COR-L47 (cell line): ENCODE measurements around the gene DNAJC7.
"Not testable (repeated sequence)": the region's sequence is repeated elsewhere in the genome, so short reads cannot be mapped to it uniquely, and the experiment has no call there.

Source experiments
- DNase-seq: peaks from one replicate; lab custom pipeline; 2025; lab: John Stamatoyannopoulos, UW

DNAJC7 gene

DNA sequence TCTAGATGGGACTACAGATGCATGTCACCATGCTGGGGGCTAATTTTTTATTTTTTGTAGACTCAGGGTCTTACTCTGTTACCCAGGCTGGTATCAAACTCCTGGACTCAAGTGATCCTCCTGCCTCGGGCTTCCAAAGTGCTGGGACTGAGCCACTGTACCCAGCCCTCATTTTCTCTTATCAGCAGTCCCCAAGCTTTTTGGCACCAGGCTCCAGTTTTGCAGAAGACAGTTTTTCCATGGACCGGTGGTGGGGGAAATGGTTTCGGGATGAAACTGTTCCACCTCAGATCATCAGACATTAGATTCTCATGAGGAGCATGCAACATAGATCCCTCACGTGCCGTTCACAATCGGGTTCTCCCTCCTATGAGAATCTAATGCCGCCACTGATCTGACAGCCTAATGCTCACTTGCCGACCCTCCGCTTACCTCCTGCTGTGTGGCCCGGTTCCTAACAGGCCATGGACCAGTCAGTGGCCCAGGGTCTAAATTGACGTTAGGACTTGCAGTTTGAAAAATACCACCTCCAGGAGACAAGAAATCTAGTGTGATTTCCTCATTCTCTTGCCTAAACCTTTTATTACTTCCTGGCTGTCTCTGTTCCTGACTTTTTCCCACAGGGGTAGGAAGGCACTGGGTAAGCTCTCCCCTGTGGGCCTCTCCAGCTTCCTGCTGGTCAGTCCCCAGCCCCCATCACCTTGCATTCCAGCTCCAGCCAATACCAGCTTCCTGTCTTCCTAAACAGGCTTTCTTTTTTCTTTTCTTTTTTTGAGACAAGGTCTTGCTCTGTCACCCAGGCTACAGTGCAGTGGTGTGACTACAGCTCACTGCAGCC is 60.0 kb downstream of the DNAJC7 start:
- DNase-seq = no peak

- DNase-seq = no peak
These were observed 60.7 kb downstream of the DNAJC7 start for GRCh38 chr17:41956522-41956921.

- DNase-seq = no peak
These were observed 68.3 kb downstream of the DNAJC7 start for GRCh38 chr17:41948762-41949460.

DNA sequence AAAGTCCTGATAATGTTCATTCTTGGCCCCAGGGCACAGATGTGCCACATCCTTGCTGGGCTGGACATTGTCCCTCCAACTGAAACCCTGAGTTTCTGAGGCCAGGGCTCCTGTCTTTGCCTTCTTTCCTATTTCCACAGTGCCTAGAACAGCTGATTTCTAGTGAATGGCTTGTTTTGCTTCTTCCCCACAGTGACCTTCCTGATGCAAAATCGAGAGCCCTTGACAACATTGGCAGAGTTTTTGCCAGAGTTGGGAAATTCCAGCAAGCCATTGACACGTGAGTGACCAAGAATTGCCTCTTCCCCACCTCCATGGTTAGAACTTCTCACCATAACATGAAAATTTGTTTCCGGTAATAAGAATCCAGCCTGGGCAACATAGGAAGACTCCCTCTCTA is 72.3 kb downstream of the DNAJC7 start:
- DNase-seq = no peak

- no peak for DNase-seq
These were observed 73.7 kb downstream of the DNAJC7 start for GRCh38 chr17:41943492-41943891.

- DNase-seq = no peak
These were observed 74.4 kb downstream of the DNAJC7 start for GRCh38 chr17:41942626-41943373.

DNA sequence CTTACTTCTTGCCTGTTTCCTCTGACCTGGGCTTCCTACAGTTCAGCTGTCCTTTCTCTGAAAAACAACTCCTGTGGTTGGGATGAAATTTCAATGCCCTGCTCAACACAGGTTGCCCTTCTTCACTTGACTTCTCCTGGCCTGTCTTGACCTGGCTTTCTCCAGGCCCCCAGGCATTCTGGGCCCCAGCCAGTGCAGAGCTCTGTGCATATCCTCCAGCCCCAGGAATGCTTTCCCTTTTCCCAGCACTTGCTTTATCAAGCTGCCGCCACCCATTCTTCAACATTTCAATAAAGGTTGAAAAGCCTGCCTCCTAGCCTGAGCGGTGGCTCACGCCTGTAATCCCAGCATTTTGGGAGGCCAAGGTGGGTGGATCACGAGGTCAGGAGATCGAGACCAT is 76.1 kb downstream of the DNAJC7 start:
- DNase-seq = no peak

DNA sequence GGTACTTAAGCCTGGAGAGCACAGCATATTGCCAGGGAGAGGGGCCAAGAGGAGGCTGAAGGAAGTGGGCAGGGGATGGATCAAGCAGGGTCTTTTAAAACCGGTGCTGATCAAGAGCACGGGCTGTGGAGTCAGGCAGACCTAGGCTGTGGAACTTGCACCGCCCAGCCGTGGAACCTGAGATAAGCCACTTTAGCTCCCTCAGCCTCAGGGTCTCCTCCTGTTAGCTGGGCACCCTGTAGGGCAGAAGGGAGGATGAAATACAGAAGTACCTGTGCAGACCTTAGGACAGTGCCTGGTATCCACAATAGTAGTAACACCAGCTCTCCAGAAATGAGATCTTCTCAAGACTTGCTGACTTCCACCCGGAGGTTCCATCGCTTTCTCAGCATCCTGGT is 77.5 kb downstream of the DNAJC7 start:
- no peak for DNase-seq

DNA sequence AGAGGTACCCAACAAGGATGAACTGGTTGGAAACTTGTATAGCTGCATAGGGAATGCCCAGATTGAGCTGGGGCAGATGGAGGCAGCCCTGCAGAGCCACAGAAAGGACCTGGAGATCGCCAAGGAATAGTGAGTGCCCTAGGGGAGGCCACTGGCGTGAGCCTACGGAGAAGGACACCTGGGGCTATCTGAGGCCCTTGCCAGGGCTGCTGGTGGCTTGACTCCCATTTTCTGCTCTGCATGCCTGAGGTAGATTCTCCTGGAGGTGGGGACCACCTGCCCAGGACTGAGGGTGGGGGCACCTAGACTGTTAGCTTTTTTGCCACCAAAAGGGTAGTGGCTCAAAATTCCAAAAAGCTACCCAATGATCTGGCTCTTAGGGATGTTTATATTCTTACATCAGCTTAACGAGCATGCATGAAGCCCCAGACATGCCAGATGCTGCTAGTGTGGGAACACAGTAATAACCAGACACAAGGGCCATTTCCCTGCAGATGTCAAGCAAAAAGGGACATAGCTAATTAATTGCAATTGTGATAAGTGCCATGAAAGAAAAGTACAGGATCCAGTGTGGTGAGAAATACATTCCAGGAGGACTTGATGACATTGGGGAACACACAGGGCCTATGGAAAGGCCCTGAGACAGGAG is 78.1 kb downstream of the DNAJC7 start:
- DNase-seq = no peak

DNA sequence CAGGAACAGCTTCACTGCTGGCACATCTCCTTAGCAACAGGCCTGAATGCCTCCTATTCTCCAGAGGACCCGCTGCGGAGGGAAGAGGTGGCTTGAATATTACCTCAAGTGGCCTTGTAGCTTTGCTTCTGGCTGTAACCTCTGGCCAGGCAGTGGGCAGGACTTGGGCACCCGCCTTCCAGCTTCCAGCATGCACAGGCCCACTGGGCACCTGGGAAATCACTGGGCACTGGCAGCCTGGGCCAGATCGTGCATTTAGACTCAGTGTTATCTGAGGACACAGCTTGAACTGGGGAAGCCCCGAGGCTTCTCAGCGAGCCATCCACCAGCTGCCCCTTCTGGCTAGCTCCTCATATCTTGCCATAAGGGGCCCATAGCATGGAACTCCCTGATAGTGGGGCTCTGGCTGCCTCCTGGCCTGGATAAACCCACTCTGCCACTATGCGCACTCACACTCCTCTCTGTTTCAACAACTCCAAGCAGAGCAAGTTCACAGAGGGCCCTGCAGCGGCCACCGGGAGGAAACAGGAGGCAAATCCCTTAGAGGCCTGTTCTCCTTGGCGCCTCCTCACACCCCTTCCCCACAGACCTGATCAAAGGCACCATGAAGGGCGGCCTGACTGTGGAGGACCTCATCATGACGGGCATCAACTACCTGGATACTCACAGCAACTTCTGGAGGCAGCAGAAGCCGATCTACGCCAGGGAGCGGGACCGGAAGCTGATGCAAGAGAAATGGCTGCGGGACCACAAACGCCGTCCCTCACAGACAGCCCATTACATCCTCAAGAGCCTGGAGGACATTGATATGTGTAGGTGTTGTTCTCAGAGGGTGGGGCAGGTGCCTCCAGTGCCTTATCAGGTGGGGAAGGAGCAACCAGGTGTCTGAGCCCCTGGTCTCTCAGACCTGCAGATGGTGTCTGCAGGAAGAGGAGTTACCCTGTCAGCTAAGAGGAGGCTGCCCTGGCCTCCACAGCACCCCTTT is 79.0 kb downstream of the DNAJC7 start:
- no peak for DNase-seq

DNA sequence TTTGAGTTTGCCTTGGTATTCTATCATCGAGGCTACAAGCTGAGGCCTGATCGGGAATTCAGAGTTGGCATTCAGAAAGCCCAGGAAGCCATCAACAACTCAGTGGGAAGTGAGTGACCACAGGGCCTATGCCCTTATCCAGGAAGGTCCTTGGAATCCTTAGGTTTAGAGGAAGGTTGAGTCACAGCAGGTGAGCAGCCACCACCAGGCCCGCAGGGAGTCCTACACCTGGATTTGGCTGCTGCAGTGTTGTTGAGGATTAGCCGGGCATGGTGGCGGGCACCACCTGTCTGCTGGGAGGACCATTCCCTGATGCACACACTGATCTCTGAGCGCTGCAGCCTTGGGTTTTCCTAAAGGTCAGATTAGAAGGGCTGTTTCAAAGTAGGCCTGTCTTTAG is 81.6 kb downstream of the DNAJC7 start:
- DNase-seq = no peak

DNA sequence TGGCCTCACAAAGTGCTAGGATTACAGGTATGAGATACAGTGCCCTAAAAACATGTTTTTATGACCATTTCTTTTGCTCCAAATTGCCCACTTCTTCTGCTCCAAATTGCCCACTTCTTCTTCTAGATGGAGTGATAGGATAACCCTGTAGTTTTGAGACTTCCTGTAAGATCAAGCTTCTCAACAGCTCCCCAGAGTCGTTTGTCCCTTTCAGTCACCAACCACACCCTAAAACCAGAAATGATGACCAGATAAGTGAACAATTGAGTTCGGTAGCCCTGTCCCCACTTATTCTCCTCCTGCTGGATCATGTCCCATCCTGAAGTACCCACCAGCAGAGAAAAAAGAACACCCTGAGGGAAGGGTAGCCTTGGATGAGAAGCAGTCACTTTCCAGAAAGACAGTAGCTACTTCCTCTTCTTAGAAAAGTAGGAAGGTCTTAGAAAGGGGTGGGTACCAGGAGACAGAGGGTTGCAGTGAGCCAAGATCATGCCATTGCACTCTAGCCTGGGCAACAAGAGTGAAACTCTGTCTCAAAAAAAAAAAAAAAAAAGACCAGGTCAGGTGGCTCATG is 84.3 kb downstream of the DNAJC7 start:
- no peak for DNase-seq

DNA sequence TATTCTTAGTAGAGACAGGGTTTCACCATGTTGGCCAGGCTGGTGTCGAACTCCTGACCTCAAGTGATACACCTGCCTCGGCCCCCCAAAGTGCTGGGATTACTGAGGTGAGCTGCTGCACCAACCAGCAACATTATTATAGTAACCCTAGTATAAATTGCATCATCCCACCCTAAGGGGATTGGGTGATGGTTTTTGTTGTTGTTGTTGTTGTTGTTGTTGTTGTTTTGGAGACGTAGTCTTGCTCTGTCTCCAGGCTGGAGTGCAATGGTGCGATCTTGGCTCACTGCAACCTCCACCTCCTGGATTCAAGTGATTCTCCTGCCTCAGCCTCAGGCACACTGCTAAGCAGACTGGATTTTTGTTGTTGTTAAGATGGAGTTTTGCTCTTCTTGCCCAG is 85.5 kb downstream of the DNAJC7 start:
- not testable (repeated sequence) for DNase-seq

- not testable (repeated sequence) for DNase-seq
These were observed 86.4 kb downstream of the DNAJC7 start for GRCh38 chr17:41930833-41931156.

- peak; percentile 96 for DNase-seq
These were observed 87.0 kb downstream of the DNAJC7 start, which contains the start of gene ODAD4 for GRCh38 chr17:41930009-41930832. Gene ODAD4, plus strand, starts transcription at chr17:41930617. Its CDS starts 107 bp downstream, at chr17:41930724.

- no peak for DNase-seq
These were observed 88.5 kb downstream of the DNAJC7 start for GRCh38 chr17:41928693-41929251.
